ENCODE measurements around the gene TOP1.

Gene TOP1

DNA sequence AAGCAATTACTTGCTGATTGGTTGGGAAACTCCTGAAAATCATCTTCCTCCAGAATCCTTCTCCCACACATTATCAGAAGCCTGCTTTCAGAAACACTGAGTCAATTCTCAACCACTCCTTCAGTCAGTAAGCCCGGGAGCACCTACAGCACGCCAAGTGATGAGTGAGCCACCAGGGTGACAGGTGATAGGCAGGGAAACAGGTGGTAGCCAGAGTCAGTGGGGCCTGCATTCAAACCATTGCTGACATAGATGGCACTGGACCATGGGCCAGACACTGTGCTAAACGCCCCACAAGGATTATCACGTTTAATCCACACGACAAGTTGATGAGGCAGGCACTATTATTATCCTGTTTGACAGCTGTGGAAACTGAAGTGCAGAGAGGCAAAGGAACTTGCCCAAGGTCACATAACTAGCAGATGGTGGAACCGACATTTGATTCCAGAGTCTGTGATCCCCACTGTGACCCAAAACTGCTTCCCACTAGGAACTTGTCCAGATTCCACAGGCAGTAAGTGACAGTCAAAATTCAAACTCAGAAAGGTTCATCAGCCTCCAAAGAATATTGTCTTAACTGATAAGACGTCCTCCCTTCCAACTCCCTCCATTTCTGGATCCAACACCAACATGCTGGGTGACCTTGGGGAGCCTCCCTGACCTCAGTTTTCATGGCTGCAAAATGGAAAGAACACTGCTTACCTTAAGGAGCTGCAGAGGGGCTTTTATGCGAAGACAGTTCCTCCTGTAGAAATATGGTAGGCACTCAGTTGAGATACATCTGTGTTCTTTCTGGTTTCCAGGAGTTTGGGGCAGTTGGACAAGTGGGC, 23.9 kb upstream of the TOP1 start:
- DNase-seq = no peak

DNA sequence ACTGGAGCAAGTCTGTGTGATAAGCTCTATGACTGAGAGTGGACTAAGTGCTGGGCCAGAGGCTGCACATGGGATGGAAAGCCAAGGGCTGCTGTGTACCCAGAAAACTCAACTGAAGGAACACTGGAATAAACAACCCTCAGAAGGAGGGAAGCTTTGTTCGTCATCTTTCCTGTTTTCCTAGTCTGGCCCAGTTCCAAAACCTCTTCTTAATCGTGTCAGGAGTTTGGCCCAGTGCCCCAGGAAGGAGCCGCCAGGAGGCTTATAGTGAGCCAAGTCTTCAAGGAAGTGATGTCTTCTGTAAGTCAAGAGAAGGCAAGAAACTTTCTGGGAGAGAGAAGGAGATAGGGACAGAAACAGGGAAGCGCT, 23.3 kb upstream of the TOP1 start:
- DNase-seq = no peak

DNA sequence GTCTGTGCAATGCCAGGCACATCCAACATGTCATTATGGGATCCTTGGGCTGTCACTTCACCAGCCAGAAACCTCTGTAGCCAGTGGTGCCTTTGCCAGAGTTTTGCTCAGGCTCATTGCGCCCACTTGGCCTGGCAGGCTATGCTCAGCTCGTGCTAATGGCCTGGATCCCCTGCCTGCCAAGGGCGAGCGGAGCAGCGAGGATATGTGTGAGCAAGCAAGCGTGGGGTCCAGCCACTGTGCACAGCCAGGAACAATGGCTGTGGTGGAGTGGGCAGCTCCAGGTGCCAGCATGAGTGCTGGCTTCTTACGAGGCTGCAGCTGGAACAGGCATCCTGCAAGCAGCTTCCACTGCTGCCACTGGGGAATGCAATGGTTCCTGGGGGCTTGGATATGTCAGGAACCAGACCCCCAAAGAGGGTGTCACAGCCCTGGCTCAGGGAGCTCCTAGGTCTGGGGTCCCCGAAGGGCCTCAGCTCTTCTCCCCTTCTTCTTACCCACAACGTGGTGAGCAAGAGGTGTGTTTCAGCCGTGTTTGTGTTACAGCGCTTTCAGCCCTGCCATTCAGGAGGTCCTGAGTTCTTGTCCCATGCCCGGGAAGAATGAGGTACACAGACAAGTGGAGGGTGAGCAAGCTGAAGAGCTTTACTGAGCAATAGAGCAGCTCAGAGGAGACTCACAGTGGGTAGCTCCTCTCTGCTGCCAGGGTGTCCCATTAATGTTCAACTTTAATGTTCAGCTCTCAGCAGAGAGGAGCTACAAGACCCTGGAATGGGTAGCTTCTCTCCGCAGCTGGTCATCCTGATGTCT, 22.3 kb upstream of the TOP1 start:
- DNase-seq = no peak

DNA sequence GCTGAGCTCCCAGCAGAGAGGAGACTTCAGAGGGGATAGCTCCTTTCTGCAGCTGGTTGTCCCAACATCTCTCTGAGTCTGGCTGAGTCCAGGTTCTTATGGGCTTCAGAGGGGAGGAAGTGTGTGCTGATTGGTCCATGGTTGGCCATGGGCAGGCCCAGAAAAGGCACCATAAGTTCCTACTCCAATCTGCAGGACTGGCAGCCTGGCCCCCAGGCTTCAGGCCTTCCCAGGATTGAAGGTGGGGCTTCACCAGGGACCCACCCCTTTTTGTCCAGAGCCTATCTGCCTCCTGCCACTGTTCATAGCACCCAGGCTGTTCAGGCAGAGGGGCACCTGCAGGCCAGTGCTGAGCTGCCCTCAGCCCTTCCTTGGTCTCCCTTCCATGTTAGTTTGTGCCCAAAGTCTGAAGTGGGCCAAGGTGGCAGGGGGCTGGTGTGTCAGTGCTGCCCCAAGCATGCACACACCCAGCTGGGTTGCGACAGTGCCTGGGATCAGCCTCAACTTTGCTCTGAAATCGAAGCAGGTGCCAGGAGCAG, 21.6 kb upstream of the TOP1 start:
- DNase-seq = no peak

DNA sequence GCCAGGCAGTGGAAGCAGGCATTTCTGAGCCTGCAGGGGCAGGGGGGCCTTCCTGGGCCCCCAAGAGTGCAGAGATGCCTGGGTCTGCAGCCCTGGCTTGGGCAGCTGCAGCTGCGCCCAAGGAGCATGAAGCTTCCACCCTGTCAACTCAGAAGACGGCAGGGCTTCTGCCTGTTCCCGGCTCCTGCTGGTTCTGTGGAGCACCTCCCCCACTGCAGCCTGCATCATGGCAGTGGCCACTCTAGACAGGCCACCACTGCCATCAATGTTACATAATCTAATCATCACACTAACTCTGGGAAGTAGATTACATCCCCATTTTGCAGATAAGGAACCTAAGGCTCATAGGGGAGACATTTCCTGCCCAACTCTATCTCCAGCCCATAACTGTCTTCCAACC, 21.1 kb upstream of the TOP1 start:
- DNase-seq = no peak

DNA sequence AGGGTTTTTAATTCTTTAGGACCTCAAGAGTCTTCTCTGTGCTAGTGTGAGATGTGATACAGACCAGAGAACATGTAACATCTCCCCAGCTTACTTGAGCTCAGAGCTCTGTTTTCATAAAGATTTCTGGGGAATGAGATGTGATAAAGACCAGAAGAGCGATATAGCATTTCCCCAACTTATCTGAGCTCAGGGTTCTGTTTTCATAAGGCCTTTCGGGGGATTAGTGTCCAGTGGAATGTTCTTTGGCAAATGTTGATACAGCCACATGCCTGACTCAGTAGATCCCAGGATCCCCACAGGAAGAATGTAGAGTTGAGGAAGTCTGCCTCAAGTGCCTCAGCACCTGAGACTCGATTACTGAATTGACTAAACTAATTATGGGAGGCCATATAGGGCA, 18.7 kb upstream of the TOP1 start:
- no peak for DNase-seq

DNA sequence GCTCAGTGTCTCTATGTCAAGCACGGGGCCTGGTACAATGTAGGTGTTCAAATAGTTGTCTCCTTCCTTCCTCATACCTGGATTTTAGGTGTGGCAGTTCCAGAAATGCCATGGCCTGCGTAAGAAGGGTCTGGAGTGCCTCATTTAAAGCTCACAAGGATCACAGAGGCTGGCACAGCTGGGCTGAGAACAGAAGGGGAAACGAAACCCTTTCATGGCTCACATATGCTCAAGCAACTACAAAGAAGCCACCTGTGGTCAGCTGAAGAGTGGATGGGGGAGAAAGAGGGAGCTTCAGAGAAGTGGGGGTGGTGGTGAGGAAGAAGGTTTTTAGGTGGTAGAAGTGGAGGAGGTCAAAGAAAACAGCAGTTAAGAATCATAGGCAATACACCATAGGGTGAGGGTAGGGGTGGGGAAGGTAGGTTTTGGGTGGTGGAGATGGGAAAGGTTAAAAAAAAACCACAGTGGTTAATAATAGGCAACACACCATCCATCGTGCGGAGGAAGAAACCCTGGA, 17.0 kb upstream of the TOP1 start:
- no peak for DNase-seq

DNA sequence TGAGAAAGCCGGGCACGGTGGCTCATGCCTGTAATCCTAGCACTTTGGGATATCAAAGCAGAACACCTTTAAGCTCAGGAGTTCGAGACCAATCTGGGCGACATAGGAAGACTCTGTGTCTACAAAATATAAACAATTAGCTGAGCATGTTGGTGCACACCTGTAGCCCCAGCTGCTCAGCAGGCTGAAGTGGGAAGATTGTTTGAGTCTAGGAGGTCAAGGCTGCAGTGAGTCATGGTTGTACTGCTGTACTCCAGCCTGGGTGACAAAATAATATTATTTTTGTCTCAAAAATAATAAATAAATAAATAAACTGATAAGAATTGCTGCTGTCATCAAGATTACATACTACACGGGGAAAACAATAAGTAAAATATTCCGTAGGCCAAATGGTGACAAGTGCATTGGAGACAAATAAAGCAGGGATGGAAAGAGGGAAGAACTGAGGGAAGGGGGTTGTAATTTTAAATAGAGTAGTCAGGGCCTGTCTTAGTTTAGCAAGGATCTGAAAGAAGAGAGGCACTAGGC, 14.0 kb upstream of the TOP1 start:
- no peak for DNase-seq

DNA sequence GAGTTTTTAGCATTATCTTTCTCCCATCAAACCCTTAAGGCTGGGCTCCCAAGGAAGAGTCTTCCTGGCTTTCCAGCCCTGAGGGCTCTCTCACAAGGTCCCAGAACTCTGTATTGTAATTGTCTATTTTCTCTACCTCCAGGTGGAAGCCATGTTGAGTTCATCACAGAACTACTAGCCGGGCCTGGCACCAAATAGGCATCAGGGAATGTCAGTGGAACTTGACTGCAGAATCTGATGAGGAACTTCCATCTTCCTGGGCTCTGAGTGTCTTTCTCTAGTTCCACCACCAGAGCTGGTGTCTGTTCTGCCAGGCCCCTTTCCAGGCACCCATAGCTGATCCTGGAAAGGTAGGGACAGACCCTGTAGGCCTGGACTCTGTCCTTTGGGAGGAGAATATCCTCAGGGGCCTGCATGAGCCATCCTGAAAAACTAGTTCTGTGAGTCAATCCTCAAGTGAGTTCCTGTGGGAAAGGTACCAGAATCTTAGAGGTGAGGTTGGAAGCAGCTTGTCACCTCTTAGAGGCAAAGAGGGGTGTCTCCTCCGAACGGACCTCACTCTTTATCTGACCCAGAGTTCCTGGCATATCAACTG, 11.1 kb upstream of the TOP1 start:
- DNase-seq = no peak

DNA sequence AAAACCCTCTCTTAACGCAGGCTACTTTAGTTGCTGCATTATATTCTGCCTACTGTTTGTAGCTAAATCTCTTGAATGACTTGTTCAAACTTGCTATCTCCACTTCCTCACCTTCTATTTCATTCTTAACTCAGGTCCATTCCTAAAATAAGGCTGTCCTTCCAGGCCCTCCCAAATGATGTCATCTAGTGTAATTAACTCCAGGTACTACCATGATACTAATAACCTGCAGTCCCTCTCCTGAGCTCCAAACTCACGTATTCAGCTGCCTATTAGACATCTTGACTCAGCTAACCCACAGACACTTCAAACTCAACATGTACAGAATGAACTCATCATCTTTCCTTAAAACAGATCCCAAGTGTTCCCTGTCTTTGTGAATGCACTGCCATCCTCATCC, 10.5 kb upstream of the TOP1 start:
- no peak for DNase-seq

DNA sequence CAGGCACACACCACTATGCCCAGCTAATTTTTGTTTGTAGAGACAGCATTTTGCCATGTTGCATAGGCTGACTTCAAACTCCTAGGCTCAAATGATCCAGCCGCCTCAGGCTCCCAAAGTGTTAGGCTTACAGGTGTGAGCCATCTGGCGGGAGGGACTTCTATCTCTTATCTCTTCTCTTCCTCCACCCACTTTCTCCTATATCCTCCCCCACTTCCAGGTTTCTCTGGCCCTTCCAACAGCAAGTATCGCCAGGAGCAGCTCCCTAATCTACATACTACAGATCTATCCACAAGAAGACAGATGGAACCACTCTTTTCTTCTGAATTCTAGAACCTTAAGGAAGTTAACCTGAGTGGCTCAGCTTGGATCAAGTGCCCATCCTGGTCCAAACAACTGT, 5.1 kb upstream of the TOP1 start:
- DNase-seq = no peak

DNA sequence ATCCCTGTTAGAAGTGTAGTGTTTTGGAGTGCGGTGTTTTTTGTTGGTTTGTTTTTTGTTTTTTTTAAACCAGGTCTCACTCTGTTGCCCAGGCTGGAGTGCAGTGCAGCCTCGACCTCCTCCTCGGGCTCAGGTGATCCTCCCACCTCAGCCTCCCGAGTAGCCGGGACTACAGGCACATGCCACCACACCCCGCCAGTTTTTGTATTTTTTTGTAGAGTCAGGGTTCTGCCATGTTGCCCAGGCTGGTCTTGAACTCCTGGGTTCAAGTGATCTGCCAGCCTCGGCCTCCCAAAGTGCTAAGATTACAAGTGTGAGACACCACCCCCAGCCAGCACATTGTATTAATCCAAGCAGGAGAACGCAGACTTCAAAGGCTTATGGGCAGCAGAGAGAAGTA, 1.3 kb upstream of the TOP1 start:
- DNase-seq = no peak

DNA sequence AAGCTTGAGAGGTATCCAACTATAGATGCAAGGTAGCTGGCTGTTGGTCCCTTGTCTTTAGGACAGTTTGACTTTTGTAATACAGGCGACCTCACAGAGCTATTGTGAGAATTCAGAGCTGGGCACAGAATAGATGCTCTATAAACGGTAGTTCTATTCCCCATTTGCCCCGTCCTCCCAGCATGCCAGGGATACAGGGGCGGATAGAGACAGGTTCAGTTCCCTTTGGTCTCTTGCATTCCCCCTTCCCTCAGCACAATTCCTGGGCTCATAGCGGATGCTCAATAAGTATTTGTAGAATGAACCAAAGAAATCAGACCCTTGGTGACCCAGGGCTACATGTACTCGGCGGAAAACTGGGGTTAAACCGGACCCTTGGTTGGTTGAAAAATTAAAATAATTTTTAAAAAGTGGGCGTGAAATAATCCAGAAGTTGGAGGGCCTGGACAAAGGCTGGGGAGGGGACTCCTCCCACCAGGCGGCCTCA, 707 bp upstream of the TOP1 start:
- DNase-seq = no peak

DNA sequence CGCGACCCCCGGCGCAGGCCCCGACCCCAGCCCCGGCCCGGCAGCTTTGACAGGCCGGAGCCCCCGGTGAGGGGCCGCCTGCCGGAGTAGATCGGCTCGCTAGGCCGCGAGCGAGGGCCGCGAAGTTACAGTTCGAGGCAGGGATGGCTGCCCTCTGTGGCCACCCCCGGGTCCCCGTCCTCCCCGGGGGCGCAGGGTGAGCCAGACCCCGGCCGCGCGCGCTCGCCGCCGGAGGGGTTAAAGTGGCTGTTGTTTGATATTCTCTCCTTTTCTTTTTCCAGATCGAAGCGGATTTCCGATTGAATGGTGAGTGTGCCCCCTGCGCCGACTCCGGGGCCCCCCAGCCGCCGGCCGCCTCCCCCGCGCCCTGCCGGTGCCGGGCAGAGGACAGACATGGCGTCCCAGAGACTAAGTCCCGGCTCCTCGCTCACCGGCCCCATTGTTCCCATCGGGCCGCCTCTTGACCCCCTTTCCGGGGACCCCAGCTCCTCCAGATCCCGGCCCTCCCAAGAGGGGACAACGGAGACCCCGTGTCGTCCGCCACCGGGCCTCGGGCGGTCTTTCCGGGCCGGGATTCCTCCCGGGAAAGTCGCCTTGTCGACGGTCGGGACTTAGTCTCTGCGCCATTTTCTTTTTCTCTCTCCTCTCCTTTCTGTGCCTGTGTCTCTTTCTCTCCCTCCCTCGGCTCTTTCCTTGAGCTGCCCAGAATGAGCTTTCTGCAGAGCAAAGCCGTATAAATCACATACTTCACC, 704 bp downstream of the TOP1 start:
- no peak for DNase-seq

DNA sequence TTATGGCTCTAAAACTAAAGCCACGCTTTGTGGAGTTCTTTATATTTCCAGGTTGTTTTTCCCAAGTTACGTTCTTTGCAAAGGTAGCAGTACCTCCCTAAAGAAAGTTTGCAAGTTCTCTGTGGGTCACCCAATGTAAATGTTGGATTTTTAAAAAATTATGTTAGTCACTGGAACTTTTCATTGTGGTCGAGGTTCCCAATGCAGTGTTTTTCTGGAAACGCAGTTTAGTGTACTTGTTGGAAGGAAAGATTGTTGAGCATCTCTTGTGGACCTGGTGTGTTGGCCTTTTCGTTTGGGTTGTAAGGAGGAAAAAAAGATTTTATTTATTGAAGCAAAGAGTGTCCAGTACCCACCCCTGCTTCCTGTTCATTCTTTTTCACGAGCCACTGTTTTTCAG, 1.4 kb downstream of the TOP1 start:
- no peak for DNase-seq

DNA sequence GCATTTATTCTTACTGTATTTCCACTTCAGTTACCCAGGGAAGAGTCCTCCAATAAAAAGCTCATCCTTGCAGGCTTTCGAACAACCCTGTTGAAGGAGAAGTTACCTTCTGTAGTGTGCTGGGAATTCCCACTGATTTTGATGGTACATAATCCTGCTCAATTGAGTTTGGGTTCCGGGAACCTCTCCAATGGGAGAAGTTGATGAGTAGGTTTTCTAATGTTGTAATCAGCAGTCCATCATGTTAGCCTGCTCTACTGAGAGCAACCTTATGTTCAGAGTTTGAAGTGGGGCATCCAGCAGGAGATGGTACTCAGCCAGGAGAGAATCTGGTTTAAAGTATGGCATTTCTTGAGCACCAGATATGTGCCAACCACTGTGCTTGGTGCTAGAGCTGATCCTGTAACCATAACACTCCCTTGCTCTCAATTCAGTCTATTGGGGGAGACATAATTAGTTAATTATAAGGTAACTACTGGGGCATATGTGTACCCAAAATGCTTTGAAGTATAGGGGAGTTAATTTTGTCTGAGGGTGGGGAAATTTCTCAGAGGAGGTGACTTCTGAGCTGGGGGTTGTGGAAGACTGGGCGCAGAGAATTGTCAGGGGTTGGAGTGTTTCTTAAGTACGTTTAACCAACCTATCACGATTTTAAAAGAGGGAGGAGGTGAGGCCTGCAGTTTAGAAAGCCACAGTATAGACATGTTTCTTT, 2.1 kb downstream of the TOP1 start:
- DNase-seq = no peak

DNA sequence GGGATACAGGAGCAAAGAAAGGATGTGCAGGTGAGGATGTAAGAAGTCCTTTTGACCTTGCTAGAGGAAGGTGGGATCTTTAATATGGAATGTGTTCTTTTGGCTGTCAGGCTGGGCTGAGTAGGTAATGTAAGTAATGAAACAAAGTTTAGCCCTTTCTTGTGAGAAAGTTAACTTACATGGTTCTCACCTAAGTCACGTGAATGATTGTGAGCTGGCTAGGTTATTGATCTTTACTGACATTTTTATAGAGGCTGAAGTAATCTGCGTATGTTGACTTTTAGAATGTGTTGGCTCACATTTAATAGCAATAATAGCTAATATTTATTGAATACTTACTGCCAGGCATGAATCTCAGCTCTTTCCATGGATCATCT, 2.6 kb downstream of the TOP1 start:
- DNase-seq = no peak

DNA sequence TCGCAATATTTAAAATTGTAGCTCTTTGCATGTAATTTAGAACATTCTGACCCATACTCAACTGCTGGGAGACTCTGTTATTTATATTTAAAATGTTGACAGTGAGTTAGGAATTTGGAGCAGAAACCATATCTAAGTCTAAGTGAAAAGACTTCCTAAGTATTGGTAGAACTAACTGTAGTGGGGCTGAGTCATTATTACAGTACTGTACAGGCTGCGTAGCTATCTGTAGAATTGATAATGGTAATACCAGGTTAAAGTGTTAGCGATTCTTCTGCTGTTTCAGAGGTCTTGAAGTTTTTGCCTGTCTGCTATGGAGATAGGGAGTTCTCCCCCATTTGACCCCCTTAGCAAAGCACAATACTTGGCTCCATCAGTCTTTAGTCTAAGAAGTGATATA, 3.6 kb downstream of the TOP1 start:
- no peak for DNase-seq

DNA sequence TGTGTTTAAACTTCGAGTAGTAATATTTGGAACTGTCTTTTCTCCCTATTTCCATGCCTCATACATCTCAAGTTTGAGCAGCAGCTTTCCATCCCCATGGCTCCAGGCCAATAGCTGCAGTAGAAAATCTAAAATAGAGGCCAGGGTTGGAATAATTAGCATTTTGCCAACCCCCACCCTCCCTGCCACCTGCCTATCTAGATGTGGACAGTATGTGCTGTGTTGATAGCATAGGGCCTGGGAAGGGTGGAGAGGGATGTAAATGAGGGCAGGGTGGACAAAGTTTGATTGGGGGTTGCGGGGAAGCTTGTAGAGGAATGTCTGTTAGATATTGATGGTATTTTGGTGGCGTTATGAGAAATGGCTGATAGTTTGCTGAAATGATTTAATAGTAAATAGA, 5.6 kb downstream of the TOP1 start:
- DNase-seq = no peak

DNA sequence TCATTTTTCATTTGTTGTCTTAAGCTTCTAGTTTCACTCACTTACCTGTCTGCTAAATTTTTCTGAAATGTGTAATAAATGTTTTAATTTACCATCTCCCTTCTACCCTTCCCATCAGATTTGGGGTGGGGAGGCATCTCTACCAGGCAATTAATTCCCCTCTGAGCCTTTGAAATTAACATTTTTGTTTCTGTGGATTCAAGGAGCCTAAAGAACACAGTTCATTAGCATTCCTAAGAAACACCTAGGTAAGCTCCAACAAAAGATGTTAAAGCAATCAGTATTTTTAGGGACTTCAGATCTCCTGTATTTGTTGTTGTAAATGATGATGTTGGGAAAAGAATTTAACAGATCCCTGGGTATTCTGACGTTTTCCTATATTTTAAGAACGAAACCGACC, 6.6 kb downstream of the TOP1 start:
- DNase-seq = no peak

DNA sequence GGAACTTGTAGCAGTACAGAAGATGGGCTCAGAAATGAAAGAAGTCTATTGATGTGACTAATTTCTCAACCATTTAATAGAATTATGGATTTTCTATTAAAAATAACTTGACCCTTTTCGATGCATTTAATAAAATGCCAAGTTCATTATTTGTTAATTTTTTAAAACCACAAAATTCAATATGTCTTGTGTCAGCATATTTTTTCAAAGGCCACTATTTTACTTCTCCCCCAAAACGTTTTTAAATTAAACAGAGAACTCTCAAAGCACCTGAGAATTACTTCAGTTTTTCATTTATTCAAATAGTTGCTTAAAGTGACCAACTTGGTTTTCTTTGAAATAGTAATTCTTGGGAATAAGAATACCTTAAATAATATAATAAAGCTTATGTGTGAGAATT, 8.6 kb downstream of the TOP1 start:
- DNase-seq = no peak
